ENCODE results near the gene CNTN1.

The CNTN1 gene

DNA sequence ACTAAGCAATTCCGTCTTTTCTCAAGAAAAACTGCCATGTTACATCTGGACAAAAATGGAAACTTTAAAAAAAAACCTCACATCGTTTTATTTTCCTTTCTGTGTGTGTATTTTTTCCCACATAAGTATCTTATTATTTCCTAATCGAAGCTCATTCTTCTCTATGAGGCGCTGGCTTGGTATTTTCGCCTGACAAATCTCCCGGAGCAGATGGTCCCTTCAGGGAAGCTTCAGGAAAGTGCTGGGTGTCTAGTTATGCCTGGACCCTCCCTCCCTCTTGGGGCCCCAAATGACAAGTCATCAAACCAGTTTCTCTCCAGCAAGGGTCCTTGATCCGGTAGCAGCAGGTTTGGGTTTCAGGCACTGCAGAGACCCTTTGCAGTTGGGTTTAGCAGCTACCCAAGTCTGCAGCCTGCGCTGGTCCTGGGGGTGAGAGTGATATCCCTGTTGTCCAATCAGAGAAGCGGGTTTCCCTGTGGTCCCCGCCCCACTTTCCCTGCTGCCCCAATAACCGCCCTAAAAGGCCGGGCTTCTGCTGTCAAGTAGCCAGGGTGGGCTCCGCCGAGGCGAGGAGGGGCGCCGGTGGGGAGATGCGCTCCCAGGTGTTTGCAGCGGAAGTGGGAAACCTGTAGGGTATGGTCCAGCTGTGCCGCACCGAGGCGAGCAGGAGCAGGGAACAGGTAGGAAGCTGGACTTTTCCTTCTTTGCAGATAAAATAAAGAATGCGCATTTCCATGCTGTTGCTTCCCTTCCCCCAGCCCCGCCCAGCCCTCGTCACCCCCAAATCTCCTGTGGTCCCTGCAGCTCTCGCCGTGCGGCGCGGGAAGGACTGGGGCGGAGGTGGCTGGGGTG lies at the start of gene CNTN1:
CNTN1 (plus strand) TSS at position 527 of the 852 bp plus-strand sequence.
- DNase-seq (ENCODE audit: low read depth in 2 of 2, low spot score in 1 of 2), result no peak

- no peak for DNase-seq (ENCODE audit: low read depth in 2 of 2, low spot score in 1 of 2)
These were observed 48.7 kb upstream of the CNTN1 start for GRCh38 chr12:40643506-40643905.

- DNase-seq (ENCODE audit: low read depth in 2 of 2, low spot score in 1 of 2), result no peak
These were observed 48.3 kb upstream of the CNTN1 start for GRCh38 chr12:40643976-40644375.

DNA sequence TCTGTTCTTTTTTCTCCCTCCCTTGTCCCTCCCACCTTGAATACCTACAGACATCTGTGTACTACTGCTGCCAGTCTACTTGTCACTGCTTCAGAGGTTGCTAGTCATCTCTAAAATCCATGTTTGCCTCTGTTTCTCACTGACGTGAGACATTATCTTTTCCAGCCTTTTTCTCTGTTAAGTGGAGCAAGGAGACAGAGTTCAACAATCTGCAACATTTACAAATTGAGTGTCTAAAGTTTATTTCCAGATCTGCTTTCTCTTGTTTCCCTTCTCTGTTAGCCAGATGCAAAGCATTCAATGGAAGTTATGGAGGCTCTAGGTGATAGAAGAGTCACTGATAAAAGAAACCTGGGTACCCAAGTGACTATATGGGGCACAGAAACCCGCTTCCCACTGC lies 47.5 kb upstream of the CNTN1 start:
- DNase-seq (ENCODE audit: low read depth in 2 of 2, low spot score in 1 of 2), result no peak

DNA sequence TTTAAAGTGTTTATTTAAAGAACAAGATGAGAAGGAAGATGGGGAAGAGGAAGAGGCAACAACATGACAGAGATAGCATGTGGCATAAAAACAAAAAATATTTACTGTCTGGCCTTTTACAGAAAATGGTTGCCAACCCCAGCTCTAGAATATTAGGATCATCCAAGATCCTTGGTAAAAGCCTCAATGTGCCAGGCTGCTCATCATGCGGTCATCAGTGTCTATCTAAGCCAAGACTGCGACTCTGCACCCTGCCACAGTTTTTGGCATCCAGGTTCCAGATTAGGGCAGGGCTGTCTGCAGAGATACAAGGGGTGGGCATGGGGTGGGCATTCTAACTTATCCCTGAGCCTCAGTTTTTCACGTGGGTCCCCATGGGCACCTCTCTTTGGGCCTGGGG lies 46.9 kb upstream of the CNTN1 start:
- no peak for DNase-seq (ENCODE audit: low read depth in 2 of 2, low spot score in 1 of 2)

DNA sequence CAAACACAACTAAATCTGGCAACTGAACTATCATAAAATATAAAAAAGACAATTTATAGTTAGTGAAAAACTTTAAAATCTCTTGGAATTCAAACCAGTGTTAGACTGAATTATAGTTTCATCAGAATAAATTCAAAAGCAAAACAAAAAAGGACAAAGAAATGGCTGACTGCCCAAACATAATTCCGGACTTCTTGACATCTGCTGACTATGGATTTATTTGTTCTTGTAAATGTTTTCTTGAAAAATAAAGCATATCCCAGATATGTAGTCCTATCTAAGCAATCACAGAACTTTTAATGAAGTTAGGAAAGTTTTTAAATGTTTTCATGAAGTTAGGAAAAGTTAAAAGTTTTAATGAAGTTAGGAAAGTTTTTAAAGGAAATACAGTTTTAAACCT lies 45.8 kb upstream of the CNTN1 start:
- DNase-seq (ENCODE audit: low read depth in 2 of 2, low spot score in 1 of 2), result no peak

GRCh38 chr12:40646911-40647310 lies 45.3 kb upstream of the CNTN1 start:
- DNase-seq (ENCODE audit: low read depth in 2 of 2, low spot score in 1 of 2), result no peak

DNA sequence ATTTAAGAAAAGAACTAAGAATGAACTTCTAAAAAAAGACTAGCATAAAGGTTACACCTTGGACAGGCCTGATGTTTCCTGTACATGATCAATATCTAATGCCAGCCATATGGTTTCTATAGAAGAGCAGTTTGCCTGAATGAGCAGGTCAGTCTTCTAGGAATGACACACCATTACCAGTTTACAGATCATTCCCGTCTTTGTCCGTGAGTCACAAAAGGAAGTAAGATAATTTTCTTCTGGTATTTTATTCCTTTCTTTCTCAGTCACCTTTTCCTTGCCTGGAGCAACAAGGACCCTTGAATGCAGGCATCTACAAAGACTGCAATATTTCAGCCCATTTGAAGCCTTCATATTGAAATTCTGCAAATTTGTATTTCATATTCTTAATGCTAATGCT lies 44.6 kb upstream of the CNTN1 start:
- no peak for DNase-seq (ENCODE audit: low read depth in 2 of 2, low spot score in 1 of 2)

- no peak for DNase-seq (ENCODE audit: low read depth in 2 of 2, low spot score in 1 of 2)
These were observed 43.7 kb upstream of the CNTN1 start for GRCh38 chr12:40648519-40648918.

DNA sequence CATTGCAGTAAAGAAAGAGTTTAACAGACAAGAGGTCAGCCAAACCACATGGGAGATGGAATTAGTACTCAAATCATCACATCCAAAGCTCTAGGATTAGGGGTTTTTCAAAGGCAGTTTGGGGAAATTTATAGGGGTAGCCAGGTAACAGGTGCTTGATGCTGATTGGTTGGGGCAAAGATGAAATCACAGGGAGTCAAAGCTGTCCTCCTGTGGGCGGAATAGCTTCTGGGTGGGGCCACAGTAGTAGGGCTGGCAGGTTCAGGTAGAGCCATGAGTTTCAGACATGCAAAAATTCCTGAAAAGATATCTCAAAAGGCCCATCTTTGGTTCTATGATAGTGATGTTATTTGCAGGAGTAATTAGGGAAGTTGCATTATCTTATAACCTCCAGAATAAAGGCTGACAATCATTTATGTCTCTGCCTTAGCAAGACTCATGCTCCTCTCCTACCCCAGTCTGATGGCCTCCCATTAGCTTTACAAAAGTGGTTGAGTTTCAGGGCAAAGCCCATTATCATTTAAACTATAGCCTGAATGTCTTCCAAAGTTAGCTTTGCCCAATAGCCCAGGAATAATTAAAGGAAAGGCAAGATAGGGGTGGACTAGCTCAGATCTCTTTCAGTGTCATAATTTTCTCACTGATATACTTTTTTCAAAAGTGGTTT lies 42.1 kb upstream of the CNTN1 start:
- DNase-seq (ENCODE audit: low read depth in 2 of 2, low spot score in 1 of 2), result no peak

- DNase-seq (ENCODE audit: low read depth in 2 of 2, low spot score in 1 of 2), result no peak
These were observed 36.8 kb upstream of the CNTN1 start for GRCh38 chr12:40655451-40655850.

- no peak for DNase-seq (ENCODE audit: low read depth in 2 of 2, low spot score in 1 of 2)
These were observed 29.9 kb upstream of the CNTN1 start for GRCh38 chr12:40662366-40662765.

- no peak for DNase-seq (ENCODE audit: low read depth in 2 of 2, low spot score in 1 of 2)
These were observed 28.5 kb upstream of the CNTN1 start for GRCh38 chr12:40663781-40664180.

- no peak for DNase-seq (ENCODE audit: low read depth in 2 of 2, low spot score in 1 of 2)
These were observed 24.1 kb upstream of the CNTN1 start for GRCh38 chr12:40668099-40668529.

- DNase-seq (ENCODE audit: low read depth in 2 of 2, low spot score in 1 of 2), result no peak
These were observed 19.4 kb upstream of the CNTN1 start for GRCh38 chr12:40672741-40673271.

GRCh38 chr12:40681148-40681547 lies 11.1 kb upstream of the CNTN1 start:
- no peak for DNase-seq (ENCODE audit: low read depth in 2 of 2, low spot score in 1 of 2)

- DNase-seq (ENCODE audit: low read depth in 2 of 2, low spot score in 1 of 2), result no peak
These were observed 7.3 kb upstream of the CNTN1 start for GRCh38 chr12:40684986-40685385.

GRCh38 chr12:40688085-40688725 lies 4.0 kb upstream of the CNTN1 start:
- no peak for DNase-seq (ENCODE audit: low read depth in 2 of 2, low spot score in 1 of 2)

GRCh38 chr12:40689576-40689975 lies 2.7 kb upstream of the CNTN1 start:
- DNase-seq (ENCODE audit: low read depth in 2 of 2, low spot score in 1 of 2), result no peak

DNA sequence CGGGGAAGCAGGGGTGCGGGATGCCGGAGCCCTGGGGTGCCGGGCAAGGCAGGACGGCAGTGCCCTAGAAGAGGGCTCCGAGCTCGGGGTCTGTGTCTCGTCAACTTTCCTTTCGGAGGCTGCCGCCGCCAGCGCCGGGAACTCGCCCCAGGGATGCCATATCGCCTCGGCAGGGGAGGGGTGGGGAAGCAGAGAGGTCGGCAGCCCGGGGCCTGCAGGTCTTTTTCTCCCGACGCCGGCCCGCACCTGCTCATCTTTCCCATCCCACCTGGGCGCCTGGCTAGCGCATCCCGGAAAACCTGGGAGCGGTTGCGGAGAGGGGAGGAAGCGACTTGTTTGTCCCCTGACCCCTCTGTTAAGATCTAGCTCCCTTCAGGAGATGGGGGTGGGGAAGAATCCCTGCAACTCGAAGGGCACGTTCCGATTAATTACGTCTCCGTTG lies 547 bp downstream of the CNTN1 start:
- no peak for DNase-seq (ENCODE audit: low read depth in 2 of 2, low spot score in 1 of 2)

DNA sequence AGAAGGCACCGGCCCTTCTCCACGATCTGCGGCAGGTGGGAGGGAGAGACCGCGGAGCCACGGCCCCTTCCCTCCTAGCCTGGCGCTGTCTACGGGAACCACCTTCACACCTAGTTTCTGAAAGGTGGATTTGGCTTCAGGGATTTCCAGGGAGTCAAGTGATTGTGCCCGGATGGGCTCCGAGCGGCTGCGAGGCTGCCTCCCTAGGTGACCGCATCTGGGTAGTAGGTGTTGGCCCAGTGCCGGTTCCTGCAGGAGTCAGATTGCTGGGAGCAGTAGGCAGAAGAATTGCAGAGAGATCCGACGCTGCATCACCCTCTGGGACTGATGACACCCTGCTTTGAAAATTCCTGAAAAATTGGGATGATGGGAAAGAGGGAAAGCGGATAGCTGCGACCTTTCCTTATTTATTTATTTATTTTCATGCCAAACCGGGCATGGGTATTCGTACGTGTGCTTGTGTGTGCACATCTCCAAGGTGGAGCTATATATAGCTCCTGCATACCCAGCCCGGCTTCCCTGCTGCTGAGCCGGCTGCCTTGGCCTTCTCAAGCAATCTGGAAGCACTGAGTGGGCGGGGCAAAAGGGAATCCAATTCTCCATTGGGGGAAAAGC lies 1.1 kb downstream of the CNTN1 start:
- no peak for DNase-seq (ENCODE audit: low read depth in 2 of 2, low spot score in 1 of 2)
